ENCODE measurements around the gene AHCYL2.

GRCh38 chr7:129433847-129434674, 209.2 kb downstream of the AHCYL2 start, which contains the start of gene STRIP2:
- TF ChIP-seq CTCF (IDR thresholded peaks at IDR 0.05) (peak in 2 of 6 experiments; percentile 12 to 20), POLR2A (IDR thresholded peaks at IDR 0.05) (no peak)
